GM18873 (cell line): ENCODE results near the gene RTN4IP1.
"Not testable (repeated sequence)": the region's sequence is repeated elsewhere in the genome, so short reads cannot be mapped to it uniquely, and the experiment has no call there.

Source experiments
- ATAC-seq: cut with Tn5 transposase; IDR thresholded peaks from one replicate; pipeline ENCODE4 v1.9.1; 2021; ENCODE audit warnings: mild to moderate bottlenecking, moderate library complexity, moderate number of reproducible peaks; ENCODE audit not compliant: unreplicated experiment, low FRiP score

Gene RTN4IP1

GRCh38 chr6:106629859-106630163 lies 513 bp upstream of the RTN4IP1 start:
- ATAC-seq = no peak

DNA sequence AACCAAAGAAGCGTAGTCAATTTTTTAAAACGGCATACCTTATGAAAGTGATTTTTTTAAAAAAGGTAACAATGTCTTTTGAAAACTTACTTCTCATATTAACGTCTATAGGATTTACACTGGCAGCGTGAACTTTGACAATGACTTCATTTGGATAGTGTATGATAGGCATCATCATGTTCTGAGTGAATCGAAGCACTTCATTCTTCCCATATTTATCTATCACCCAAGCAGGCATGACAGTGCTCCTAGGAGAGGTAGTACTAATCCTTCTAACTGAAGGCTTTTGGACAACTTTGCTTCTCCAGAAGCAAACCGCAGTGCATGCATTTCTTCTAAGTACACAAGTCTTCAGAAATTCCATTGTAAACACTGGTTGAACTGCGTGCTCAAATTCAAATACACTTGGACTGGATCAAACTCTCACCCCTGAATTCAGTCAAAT lies 618 bp downstream of the RTN4IP1 start:
- no peak for ATAC-seq

- ATAC-seq = not testable (repeated sequence)
These were observed 1.5 kb downstream of the RTN4IP1 start for GRCh38 chr6:106627760-106628159.

GRCh38 chr6:106626485-106626884 lies 2.8 kb downstream of the RTN4IP1 start:
- no peak for ATAC-seq

- ATAC-seq = no peak
These were observed 6.3 kb downstream of the RTN4IP1 start for GRCh38 chr6:106623039-106623438.

DNA sequence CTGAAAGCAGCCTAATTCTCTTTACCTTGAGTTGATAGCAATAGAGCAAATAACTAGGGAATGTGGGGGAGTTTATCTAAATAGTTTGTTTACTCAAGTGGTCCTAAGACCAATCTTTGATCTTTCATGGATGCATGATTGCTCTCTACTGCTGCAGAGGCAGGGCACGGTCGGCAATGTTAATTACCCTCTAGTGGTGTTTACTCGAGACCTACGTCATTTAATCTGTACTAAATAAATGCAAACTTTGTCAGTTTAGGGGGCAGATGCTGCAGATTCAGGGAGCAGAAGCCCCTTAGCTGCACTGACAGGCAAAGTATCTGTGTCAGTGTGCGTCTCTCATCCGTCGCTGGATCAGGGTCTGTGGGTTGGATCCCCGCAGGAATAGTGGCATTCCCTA lies 6.9 kb downstream of the RTN4IP1 start:
- no peak for ATAC-seq

DNA sequence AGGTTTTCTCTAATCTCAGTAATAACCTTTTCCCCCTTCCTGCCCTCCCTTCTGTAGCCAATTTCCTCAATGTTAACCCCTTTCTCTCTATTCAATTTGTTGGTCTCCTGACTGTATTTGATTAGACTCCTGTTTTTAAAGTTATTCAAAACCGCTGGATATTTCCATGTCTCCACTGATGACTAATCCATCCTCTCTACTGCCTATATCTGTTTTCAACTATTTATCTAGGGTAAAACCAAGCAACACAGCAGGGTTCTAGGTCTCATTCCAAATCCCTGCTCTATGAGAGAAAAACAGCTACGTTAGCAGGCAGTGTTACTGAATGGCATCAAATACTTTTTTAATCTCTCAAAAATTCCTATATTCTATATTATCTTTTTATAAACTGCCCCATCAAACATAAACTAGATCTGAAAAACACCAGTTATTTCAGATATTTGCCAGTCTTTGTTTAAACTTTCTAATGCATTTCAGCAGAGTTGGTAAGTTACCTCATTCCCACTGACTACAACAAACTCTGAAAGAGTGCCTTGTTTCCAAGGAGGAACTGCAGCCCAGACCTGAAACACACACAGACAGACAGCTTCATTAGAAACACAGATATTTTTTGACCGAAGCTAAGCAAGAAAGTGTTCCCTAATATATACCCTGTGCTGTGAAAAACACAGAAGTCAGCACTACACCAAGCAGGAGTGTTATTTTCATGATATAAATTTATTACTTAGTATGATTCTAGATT lies 8.2 kb downstream of the RTN4IP1 start:
- no peak for ATAC-seq

DNA sequence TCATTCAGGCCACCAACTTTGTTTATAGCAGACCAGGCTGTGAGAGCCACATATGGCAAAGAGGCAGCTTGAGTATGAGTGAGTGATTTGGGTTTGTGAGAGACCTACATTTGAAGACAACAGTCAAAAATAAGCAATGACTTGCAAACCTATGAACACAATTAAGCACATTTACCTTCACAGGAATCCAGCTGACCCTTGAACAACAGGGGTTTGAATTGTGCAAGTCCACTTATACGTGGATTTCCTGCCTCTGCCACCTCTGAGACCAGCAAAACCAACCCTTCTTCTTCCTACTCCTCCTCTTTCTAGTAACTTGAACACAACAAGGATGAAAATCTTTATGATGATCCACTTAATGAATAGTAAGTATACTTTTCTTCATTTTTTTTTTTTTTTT lies 10.1 kb downstream of the RTN4IP1 start:
- no peak for ATAC-seq

DNA sequence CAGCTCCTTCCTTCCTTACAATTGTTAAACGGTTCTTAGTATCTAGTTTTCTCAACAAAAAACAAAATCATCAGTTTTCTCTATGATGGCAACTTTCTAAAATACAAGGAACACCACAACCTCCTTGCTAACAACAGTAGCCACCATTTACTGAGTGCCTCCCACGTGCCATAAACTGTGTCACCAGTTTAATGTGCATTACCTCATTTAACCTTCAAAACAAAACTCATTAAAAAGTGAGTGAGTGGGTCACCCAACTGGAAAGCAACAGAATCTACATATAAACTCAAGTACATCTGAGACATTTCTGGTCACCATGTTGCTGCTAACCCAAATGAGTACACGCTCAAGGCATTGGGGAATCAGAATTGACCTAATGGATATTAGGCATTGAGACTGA lies 11.0 kb downstream of the RTN4IP1 start:
- no peak for ATAC-seq

DNA sequence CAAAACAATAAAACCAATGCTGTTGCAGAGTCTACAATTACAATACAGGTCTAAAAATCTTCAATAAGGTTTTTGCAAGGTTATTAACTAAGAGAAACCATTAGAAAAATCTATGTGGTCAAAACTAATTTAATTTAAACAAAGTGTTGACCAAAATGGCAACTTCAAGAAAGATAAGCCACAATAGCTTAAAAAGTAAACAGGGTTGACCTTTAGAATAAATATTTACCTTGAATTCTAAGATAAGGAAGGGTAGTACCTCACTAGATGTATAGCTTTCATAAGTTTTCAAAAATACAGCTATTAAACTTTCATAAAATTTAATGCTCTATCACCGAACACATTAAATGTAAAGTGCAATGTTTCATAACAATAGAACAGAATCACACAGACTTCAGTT lies 11.4 kb downstream of the RTN4IP1 start:
- no peak for ATAC-seq

- no peak for ATAC-seq
These were observed 12.0 kb downstream of the RTN4IP1 start for GRCh38 chr6:106617302-106617701.

GRCh38 chr6:106614592-106615257 lies 14.6 kb downstream of the RTN4IP1 start:
- no peak for ATAC-seq

- no peak for ATAC-seq
These were observed 15.1 kb downstream of the RTN4IP1 start for GRCh38 chr6:106614166-106614565.

- no peak for ATAC-seq
These were observed 15.7 kb downstream of the RTN4IP1 start for GRCh38 chr6:106613590-106613989.

GRCh38 chr6:106612671-106613416 lies 16.5 kb downstream of the RTN4IP1 start:
- no peak for ATAC-seq

GRCh38 chr6:106611030-106611429 lies 18.3 kb downstream of the RTN4IP1 start:
- no peak for ATAC-seq

DNA sequence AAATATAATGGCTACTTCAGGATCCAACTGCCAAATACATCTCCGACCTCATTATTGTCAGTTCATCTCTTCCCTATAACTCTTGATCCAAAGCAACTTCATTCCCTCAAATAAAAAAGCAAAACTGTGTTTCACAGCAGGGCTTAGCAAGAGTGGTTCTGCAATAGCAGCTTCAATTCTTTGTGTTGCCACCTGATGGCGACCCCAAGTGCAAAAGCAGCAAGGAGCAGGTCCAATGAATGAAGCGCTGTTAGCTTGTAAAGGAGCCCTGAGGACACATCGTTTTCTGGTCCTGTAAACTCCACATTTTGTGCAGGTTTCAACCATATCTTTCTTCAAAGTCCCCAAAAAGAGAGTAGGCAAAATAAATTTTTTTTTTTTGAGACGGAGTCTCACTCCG lies 19.6 kb downstream of the RTN4IP1 start:
- ATAC-seq = no peak

GRCh38 chr6:106608080-106608668 lies 21.1 kb downstream of the RTN4IP1 start:
- peak; percentile 53 for ATAC-seq

DNA sequence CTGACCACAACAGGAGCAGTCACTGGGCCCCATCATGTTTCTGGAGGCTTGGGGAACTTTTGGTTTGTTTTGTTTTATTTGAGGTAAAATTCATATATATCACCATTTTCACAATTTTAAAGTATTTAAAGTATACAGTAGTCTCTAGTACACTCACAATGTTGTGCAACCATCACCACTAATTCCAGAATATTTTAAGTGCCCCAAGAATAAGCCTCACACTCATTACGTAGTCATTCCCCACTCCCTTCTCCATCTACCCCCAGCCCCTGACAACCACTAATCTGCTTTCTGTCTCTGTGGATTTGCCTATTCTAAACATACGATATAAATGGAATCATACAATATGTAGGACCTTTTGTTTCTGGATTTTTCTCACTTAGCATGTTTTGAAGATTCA lies 29.0 kb downstream of the RTN4IP1 start:
- ATAC-seq = no peak

DNA sequence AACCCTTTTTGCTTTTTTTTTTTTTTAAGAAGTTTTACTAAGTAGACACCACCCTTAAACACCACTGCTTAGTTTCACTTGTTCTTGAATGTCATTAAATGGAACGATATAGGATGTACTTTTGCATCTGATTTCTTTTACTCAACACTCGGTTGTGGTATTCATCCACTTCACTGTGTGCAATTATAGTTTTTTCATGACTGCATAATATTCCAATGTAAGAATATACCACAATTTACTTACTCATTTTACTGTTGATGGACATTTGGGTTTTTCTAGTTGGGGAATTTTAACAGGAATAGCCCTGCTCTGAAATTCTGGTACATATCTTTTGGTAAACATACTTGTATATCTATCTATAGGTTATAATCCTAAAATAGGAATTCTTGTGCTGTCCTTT lies 29.9 kb downstream of the RTN4IP1 start:
- ATAC-seq = no peak

GRCh38 chr6:106591111-106591825 lies 38.0 kb downstream of the RTN4IP1 start:
- no peak for ATAC-seq
